RPMI8226 (cell line): ENCODE results near the gene SUSD5.

Source experiments
- DNase-seq: peaks from one replicate; pipeline ENCODE4 v3.0.0-alpha.2; 2015

SUSD5 gene

DNA sequence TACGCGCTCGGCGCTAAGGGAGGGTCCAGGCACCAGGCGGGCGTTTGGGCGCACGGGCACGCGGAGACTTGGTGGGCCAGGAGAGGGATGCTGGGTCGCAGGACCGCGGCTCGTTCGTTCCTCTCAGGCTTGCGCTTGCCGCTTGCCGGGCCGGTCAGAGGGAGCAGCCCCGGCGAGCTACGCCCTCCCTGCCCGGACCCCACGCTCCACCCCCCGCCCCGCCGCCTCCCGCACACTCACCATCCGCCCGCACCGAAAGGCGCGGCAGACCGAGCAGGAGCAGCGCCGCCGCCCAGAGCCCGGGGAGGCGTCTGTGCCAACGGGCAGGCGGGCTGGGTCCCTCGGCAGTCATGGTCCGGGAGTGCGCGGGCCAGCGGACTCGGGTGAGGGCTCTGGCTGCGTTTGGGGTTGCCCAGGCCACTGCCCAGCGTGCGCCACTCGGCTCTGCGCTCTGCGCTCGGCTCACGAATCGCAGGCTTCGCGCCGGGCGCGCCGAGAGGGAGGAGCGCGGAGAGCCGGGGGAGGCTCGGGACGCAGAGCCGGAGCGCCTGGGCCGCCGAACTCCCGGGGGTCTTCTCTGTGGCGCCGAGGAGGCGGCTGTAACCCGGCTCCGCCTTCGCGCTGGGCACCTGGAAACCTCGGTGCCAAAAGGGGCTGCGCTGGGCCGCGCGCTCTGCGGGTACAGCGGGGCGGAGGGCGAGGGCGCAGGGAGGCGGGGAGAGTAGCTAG, at the start of gene SUSD5:
Gene SUSD5, minus strand, starts transcription at position 365 of the 729 bp plus-strand sequence. Its CDS starts 13 bp downstream, at position 352.
- no peak for DNase-seq

DNA sequence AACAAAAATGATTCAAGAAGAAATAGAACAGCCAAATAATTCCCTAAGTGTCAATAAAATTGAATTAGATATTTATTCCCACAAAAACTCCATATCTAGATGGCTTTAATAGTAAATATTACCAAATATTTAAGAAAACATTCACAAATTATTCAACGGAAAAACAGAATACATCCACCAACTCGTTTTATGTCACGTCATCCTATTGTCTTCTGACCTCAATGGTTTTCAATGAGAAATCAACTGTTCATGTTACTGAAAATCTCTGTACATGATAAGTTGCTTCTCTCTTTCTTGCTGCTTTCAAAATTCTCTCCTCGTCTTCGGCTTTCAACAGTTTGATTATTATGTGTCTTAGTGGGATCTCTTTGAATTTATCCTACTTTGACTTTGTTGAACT, 41.5 kb upstream of the SUSD5 start:
- no peak for DNase-seq

DNA sequence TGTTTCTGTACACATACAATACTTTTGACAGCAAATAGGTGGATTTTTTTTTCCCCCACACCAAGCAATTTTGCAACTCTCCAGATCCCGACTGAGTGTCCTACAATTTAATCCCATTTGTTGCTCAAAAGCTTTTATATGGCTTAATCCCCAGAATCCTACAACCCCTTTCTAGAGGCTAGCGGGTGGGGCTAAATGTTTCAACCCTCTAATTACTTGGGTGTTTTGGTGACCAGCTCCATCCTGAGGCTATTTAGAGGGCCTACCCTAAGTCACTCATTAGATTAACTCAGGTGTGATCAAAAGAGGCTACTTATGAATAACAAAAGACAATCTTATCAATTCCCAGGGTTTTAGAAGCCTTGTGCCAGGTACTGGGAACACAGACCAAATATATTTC, 37.6 kb upstream of the SUSD5 start:
- no peak for DNase-seq

DNA sequence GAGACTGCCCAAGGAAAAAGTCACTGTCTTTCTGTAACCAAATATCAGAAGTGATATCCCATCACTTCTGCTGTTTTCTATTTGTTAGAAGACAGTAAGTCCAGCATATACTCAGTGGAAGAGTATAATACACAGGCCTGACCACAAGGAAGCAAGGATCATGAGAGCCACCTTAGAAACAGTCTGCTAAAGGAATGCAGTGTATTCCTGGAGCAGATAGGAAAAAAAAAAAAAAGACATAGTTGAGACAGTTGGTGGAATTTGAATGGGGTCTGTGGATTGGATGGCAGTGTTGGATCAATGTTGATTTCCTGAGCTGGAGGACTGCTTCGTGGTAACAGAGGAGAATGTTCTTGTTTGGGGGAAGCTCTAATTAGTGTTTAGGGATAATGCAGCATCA, 32.1 kb upstream of the SUSD5 start:
- no peak for DNase-seq

DNA sequence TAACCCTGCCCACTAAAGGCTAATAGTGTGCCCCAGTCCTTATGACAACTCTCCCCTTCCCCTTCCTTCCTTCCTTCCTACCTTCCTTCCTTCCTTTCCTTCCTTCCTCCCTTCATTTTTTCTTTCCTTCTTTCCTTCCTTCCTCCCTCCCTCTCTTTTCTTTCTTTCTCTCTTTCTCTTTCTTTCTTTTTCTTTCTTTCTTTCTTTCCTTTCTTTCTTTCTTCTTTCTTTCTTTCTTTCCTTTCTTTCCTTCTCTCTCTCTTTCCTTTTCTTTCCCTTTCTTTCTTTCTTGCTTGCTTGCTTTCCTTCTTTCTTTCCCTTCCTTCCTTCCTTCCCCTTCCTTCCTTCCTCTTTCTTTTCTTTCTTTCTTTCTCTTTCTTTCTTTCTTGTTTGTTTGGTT, 28.2 kb upstream of the SUSD5 start:
- no peak for DNase-seq

DNA sequence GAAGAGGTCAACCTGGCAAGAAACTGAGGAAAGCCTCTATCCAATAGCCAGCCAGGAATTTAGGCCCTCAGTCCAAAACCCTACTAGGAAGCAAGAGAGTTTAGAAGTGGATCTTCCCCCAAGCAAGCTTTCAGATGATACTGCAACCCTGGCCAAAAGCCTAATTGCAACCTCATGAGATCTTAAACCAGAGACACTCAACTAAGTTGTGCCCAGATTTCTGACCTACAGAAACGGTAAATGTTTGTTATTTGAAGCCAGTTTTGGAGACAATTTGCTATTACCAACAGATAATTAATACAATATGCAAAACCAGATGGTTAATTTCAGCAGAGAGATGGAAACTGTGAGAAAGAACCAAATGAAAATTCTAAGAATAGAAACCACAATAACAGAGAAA, 21.7 kb upstream of the SUSD5 start:
- DNase-seq: no peak

DNA sequence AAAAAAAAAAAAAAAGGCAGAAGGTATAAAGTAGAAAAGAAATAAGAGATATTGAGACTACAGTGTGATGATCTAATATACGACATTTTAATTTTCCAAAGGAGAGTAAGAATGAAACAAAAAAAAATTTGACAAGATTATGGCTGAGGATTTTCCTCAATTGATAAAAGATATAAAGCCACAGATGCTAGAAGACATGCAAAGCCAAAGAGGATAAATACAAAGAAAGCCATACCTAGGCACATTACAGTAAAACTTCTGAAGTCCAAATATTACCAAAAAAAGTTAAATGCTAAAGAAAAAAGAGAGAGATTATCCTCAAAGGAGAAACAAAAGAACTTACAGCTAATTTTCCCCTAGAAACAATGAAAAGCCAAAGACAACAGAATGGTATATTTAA, 20.3 kb upstream of the SUSD5 start:
- no peak for DNase-seq

DNA sequence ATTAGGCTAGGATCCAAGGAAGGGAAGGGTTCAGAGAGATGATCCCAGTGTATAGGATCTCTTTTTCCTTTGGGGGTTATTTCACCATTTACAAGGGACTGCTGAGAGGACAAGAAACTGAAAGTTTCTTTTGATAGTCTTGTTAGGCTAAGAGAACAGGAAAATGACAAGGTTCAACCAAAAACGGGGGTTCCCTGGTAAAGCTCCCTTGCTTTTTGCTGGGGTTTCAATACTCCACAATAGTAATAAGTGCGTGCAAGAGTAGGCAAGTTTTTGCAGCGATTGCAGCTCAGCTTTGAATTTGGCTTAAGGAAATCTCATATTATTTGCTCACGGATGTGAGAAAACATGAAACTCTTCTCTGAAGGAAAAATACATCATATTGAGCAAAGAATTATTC, 18.8 kb upstream of the SUSD5 start:
- no peak for DNase-seq

DNA sequence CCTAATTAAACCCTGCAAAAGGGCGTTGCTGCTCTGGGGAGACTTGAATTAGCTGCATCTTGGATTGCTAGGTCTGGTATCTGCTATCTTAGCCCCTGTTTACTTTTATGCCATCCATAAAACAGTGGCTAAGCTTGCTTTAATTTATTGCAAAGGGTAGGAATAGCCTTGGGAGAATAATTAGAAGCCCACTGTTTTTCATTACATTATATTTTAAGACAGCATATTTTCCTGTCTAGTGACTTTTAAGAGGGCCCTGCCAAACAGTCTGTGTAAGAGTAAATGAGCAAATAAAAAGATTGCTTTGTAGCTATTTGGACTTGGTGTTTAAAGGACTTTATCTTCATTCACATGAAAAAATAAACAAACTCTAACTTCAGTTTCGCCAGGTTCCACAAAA, 17.4 kb upstream of the SUSD5 start:
- DNase-seq: no peak

DNA sequence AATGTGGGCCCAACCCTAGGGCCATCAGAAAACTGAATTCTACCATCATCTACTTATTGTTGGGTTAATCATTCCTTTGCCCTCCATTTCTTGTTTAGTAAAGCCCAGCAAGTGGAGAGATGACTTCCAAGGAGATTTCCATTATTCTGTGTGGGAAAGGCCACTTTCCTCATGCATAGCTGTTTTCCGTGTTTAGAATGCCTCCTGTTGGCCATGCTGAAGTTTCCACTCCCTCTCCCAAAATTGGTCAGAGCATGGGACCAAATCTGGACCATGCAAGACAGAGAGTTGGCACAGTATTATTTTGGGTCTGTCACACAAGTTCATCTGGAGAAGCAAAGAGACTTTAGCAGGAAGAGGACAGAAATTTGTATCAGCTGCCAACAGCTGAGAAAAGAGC, 15.3 kb upstream of the SUSD5 start:
- DNase-seq: no peak

DNA sequence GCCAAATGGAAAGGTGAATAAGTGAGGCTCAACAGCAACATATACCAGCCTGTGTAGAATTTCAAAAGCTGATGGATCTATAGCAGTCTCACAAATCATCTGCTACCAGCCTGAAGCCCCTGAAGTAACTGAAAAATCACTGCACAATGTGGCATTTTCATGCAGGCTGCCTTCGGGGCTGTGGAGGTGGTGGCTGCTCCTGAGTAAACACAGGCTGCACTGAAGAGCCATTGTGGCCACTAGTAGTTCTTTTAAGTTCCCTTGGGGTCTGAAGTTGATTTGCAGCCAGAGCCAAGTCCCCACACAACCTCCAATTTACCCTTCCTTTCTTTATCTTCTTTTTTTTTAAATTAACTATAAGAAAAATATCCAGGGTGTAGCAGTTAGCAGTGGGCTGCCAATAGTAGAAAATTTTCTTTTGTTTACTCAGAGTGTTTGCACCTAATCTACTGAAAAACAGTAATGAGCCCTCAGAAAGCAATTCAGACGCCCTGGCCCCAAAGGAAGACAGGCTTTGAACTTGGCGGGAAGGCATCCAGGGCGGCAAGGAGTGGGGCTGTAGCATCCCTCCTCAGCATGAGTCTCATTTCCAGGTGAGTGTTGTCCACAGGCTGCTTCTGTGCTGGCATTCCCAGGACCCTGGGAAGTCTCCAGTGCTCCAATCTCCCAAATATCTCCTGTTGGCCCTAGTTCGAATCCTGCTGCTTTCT, 13.3 kb upstream of the SUSD5 start:
- no peak for DNase-seq

DNA sequence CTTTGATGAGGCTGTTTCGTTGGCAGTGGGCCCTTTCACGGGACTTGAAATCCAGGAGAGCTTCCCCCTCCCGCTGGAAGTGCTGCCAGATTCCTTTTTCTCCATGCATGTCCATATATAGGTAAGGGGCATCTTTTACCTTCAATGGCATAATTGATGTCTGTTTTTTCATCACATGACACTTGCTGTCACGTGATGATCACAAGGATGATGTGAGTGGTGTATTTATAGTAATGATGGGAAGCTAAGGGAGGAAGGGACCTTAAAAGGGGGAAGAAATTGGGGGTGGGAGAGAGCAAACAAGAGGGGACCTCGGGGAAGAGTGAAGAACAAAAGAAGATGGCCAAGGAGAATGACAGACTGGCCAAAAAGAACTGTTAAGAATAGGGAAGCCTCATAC, 11.3 kb upstream of the SUSD5 start:
- no peak for DNase-seq

DNA sequence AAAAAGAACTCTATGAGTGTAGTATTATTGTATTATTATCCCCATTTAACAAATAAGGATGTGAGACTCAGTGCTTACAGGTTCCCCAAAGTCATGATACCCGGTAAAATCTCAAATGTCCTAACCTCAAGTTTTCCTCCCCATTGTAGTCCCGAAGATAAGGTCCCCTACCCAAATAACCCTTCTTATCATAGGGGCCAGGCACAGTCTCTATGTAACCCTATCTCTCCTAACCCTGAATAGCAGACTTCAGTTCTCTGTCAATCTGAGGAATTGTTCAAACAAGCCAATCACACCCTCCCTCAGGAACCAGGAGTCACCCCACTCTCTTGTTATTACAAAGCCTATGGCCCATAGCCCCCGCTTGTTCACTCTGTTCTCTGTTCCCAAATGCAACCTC, 10.5 kb upstream of the SUSD5 start:
- no peak for DNase-seq

DNA sequence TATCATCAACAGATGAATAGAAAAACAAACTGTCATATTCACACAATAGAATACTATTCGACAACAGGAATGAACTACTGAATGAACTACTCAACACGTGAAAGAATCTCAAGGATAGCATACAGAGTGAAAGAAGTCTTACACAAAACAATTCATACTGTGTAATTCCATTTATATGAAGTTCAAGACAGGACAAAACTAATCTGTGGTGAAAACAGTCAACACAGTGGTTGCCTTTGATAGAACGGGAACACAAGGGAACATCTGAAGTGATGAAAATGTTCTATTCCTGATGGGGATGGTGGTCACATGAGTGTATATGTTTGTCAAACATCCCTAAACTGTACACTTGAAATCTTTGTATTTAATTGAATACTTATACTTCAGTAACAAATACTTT, 2.6 kb upstream of the SUSD5 start:
- DNase-seq: no peak

DNA sequence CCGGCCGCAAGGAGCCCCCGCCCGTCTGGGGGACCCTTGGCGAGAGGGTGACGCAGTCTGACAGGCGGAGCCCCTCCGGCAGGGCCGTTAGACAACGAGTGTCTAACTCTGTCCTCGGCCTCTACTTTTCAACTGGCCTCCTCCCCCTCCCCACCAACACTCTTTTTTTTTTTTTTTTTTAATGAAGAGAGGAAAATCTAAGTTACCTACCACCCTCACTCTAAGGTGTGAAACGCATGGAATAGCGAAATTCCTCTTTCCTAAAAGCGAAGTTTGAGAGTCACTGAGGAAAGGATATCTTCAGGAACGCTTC, 521 bp upstream of the SUSD5 start:
- no peak for DNase-seq

DNA sequence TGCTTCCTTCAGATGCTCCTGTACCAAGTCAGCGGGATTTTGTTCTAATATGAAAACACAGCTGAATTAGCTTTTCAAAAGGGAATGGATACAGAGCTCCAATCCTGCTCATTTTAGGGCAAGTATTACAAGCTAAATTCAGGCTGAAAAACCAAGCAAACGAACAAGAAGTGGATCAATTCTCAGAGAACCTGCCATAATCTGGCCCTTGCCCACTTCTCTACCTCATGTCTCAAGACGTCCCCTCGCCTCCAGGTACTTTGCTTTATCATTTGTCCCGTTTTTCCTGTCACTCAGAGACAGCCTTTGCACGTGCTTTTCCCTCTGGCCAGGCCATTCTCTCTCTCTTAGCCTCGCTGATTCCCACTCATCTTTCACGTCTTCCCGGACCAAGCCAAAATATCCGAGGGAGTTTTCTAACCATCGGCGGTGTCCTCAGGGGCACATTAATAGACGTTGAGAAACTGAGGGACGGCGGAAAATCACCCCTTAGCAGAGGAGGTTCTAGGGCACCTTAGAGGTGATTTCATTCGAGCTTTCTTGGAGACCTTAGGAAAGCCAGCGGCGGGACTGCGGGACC, 654 bp downstream of the SUSD5 start:
- DNase-seq: no peak

DNA sequence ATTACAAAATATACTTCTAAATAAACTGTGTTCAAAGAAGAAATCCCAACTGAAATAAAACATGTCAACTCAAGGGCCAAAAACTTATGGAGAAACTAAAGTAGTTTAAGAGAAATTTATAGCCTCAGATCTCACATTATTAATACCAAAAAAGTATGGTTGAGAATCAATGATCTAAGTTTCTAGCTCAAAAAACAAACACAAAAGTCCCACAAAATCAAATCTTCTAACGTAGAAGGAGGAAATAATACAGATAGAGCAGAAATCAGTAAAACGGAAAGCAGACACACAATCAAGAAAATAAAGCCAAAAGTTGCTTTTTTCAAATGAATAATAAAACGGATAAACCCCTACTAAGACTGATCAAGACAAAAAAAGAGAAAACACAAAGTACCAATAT, 2.9 kb downstream of the SUSD5 start:
- DNase-seq: no peak

DNA sequence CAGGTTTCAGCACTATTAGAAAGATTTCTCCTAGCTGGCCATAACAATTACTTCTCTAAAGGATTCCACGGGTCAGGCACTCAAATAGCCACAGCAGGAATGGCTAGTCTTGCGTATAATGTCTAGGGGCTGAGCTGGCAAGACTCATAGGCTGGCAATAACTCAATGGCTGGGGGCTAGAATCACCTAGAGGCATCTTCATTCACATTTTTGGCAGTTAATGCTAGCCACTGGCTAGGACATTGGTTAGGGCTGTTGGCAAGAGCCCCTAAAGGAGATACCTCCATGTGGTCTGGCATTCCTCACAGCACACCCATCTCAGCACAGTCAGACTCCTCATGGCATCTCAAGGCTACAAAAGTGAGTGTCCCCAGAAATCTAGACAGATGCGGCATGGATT, 6.2 kb downstream of the SUSD5 start:
- no peak for DNase-seq

DNA sequence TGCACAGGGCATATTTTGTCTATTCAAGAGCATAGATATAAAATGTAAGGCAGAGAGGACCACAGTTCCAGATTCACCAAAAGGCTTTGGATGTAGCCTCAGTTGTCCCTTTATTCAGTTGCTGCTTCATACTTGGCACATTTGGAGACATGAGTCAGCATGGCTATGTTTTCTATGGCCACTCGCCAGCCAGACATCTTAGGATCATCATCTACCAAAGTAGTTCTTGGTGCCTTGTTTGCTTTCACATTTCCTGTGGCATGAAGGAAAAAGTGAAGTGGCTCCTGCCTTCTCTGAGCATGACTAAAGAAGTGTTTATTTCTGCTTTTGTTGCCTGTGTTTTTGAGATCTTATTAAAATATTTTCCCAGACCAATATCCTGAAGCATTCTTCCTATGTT, 7.2 kb downstream of the SUSD5 start:
- no peak for DNase-seq

DNA sequence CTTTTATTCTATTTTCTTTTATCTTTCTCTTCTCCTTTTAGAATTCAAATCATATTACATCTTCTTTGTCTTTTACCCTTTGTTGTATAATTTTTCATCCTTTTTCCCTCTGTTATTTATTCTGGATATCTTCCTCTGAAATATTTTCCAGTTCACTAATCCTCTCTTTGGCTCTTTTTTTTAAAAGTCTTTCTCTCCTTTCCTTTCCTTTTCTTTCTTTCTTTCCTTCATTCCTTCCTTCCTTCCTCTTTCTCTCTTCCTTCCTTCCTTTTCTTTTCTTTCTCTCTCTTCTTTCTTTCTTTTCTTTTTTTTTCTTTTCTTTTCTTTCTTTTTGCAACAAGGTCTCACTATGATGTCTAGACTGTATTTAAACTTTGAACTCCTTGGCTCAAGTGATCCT, 9.3 kb downstream of the SUSD5 start:
- no peak for DNase-seq

DNA sequence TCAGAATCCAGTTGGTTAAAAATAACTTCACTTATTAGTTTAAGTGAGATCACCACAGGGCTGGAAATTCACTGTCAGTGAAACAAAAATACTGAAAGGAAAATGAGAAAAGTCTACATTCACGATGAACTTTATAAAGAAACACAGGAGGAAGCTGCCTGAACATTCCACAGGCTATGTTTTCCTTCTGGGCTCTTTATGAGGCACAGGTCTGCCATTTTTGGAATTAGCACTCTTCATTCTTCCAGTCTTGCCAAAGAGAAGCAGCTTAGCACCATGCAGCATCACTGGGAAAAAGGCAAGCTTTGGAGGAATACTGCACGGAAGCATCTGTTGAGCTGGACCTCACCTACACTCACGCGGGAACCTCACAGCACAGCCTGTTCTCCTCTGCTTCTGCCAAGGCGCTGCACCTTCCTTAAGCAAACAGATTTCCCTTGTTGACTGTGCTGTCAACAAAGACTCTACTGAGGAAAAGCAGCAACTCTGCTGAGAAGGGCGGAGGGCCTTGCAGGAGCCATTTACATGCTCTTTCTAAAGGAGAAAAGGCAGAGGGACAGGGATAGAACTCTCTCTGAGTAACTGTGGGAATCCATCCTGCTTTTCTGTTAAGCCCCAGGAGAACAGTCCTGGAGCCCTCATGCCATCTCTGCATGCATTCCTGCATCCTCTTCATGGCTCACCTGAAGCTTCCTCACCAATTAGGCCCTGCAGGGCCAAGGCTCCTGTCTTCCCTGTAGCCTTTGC, 15.7 kb downstream of the SUSD5 start:
- DNase-seq: no peak

DNA sequence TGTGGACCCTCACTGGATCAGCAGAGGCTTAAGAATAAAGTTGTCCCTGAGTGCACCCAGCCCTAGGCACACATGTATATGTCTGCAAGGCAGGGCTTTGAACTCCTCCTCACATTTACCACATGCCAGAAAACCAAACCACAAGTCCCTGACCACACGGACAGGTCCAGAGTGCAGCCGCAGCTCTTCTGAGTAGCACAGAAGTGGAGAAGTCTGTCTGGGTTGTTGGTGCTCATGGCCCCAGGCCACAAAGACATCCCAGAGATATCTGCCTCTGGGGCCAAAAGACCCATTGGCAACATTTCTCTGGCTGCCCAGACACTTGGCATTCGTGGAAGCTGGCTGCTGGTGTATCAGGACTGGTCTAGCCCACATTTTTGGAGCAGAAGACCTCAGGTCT, 17.4 kb downstream of the SUSD5 start:
- DNase-seq: no peak

DNA sequence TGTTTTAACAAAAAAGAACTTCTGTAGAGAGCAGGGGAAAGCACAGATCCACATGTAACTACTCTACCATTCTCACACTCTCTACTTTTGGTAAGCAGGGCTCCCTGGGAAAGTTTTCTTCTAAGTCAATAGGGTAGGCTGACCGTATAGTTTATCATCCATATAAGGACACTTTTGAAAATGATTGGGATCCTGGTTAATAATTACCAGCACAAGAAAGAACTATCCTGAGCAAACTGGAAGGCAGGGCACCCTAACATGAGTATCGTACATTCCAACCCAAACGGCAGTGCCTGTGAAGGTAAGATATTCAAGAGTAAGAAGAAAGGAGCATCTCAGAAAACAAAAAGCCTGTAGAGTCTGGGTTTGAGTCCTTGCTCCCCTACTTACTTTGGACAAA, 22.1 kb downstream of the SUSD5 start:
- DNase-seq: no peak

DNA sequence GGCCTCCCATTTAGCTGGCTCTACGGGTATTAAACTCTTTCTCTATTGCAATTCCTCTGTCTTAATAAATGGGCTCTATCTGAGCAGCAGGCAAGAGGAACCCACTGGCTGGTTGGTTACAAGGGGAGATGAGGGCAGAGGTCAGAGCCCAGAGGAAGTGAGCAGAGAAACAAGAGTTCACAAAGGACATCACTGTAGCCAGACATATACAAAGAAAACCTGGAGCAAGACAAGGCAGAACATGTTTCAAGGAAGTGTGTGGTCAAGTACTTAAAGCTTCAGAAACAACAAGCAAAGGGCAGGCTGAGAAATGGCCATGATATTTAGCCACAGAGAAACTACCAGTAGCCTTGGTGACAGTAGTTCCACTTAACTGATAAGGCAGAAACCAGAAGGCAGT, 24.3 kb downstream of the SUSD5 start:
- DNase-seq: no peak
